Measurements from ENCODE around the gene TICRR.
"Not testable (repeated sequence)": the region's sequence is repeated elsewhere in the genome, so short reads cannot be mapped to it uniquely, and the experiment has no call there.

Gene TICRR

GRCh38 chr15:89559769-89560264 lies 15.5 kb upstream of the TICRR start:
- no peak for DNase-seq (ENCODE audit: low read depth in 2 of 2, low spot score in 1 of 2)

- no peak for DNase-seq (ENCODE audit: low read depth in 2 of 2, low spot score in 1 of 2)
These were observed 9.1 kb upstream of the TICRR start for GRCh38 chr15:89566181-89566580.

- no peak for DNase-seq (ENCODE audit: low read depth in 2 of 2, low spot score in 1 of 2)
These were observed 8.5 kb upstream of the TICRR start for GRCh38 chr15:89566621-89567294.

- no peak for DNase-seq (ENCODE audit: low read depth in 2 of 2, low spot score in 1 of 2)
These were observed 6.1 kb upstream of the TICRR start for GRCh38 chr15:89569090-89569745.

GRCh38 chr15:89575656-89576416 lies 567 bp downstream of the TICRR start:
- DNase-seq (ENCODE audit: low read depth in 2 of 2, low spot score in 1 of 2) = no peak

- DNase-seq (ENCODE audit: low read depth in 2 of 2, low spot score in 1 of 2) = no peak
These were observed 1.1 kb downstream of the TICRR start for GRCh38 chr15:89576417-89576773.

- no peak for DNase-seq (ENCODE audit: low read depth in 2 of 2, low spot score in 1 of 2)
These were observed 2.5 kb downstream of the TICRR start for GRCh38 chr15:89577776-89578115.

- DNase-seq (ENCODE audit: low read depth in 2 of 2, low spot score in 1 of 2) = no peak
These were observed 2.9 kb downstream of the TICRR start for GRCh38 chr15:89578146-89578545.

- DNase-seq (ENCODE audit: low read depth in 2 of 2, low spot score in 1 of 2) = not testable (repeated sequence)
These were observed 5.5 kb downstream of the TICRR start for GRCh38 chr15:89580747-89581146.

- no peak for DNase-seq (ENCODE audit: low read depth in 2 of 2, low spot score in 1 of 2)
These were observed 11.4 kb downstream of the TICRR start for GRCh38 chr15:89586651-89587050.

GRCh38 chr15:89587955-89588354 lies 12.7 kb downstream of the TICRR start:
- DNase-seq (ENCODE audit: low read depth in 2 of 2, low spot score in 1 of 2) = no peak

- DNase-seq (ENCODE audit: low read depth in 2 of 2, low spot score in 1 of 2) = no peak
These were observed 16.6 kb downstream of the TICRR start for GRCh38 chr15:89591834-89592233.

- no peak for DNase-seq (ENCODE audit: low read depth in 2 of 2, low spot score in 1 of 2)
These were observed 17.7 kb downstream of the TICRR start for GRCh38 chr15:89593018-89593417.

- no peak for DNase-seq (ENCODE audit: low read depth in 2 of 2, low spot score in 1 of 2)
These were observed 23.8 kb downstream of the TICRR start for GRCh38 chr15:89599021-89599420.

GRCh38 chr15:89611317-89611716 lies 36.0 kb downstream of the TICRR start:
- DNase-seq (ENCODE audit: low read depth in 2 of 2, low spot score in 1 of 2) = no peak

GRCh38 chr15:89613031-89613430 lies 37.8 kb downstream of the TICRR start:
- no peak for DNase-seq (ENCODE audit: low read depth in 2 of 2, low spot score in 1 of 2)

- no peak for DNase-seq (ENCODE audit: low read depth in 2 of 2, low spot score in 1 of 2)
These were observed 38.9 kb downstream of the TICRR start for GRCh38 chr15:89614164-89614563.

GRCh38 chr15:89615135-89615534 lies 39.9 kb downstream of the TICRR start:
- DNase-seq (ENCODE audit: low read depth in 2 of 2, low spot score in 1 of 2) = no peak

- no peak for DNase-seq (ENCODE audit: low read depth in 2 of 2, low spot score in 1 of 2)
These were observed 41.0 kb downstream of the TICRR start for GRCh38 chr15:89616228-89616627.

- DNase-seq (ENCODE audit: low read depth in 2 of 2, low spot score in 1 of 2) = no peak
These were observed 46.3 kb downstream of the TICRR start for GRCh38 chr15:89621547-89621946.

- no peak for DNase-seq (ENCODE audit: low read depth in 2 of 2, low spot score in 1 of 2)
These were observed 47.9 kb downstream of the TICRR start for GRCh38 chr15:89623165-89623564.

GRCh38 chr15:89625716-89626115 lies 50.4 kb downstream of the TICRR start:
- DNase-seq (ENCODE audit: low read depth in 2 of 2, low spot score in 1 of 2) = no peak

Measured in stimulated activated CD8-positive, alpha-beta memory T cell treated with anti-CD3 and anti-CD28 coated beads, Interleukin-4, amount 100 ng/mL, for 4 hours (primary cell).